ENCODE data around the gene GLB1L. TPM values are rescaled to one million over a fixed set of nuclear protein-coding genes. Genes with fewer than 3 reads are reported as not detected.

The GLB1L gene
- total RNA-seq, 1 donor from 2014 or later: 2.4 TPM

- no peak for ATAC-seq
These were observed 23.2 kb downstream of the GLB1L start for GRCh38 chr2:219221957-219222518.

- no peak for ATAC-seq
These were observed 24.4 kb downstream of the GLB1L start for GRCh38 chr2:219220652-219221402.

- no peak for ATAC-seq
These were observed 25.3 kb downstream of the GLB1L start for GRCh38 chr2:219219784-219220532.

- ATAC-seq: peak; percentile 83
These were observed 26.2 kb downstream of the GLB1L start, which contains the start of gene ABCB6 for GRCh38 chr2:219218732-219219701. Gene ABCB6 (minus strand): TSS chr2:219218958. CDS start chr2:219218673, 285 bp downstream.

GRCh38 chr2:219218217-219218731 is 27.0 kb downstream of the GLB1L start:
- ATAC-seq: peak; percentile 61

- no peak for ATAC-seq
These were observed 28.7 kb downstream of the GLB1L start for GRCh38 chr2:219216535-219216915.

GRCh38 chr2:219215871-219216534 is 29.2 kb downstream of the GLB1L start:
- ATAC-seq: no peak

GRCh38 chr2:219214786-219215185 is 30.5 kb downstream of the GLB1L start:
- ATAC-seq: no peak

- no peak for ATAC-seq
These were observed 31.1 kb downstream of the GLB1L start for GRCh38 chr2:219214141-219214540.

- ATAC-seq: no peak
These were observed 31.7 kb downstream of the GLB1L start for GRCh38 chr2:219213486-219214071.

- ATAC-seq: no peak
These were observed 32.2 kb downstream of the GLB1L start for GRCh38 chr2:219213026-219213415.

GRCh38 chr2:219210886-219211362 is 34.3 kb downstream of the GLB1L start:
- no peak for ATAC-seq

- ATAC-seq: no peak
These were observed 34.9 kb downstream of the GLB1L start for GRCh38 chr2:219210196-219210885.

- no peak for ATAC-seq
These were observed 35.7 kb downstream of the GLB1L start for GRCh38 chr2:219209236-219210195.

- peak; percentile 35 for ATAC-seq
These were observed 37.1 kb downstream of the GLB1L start for GRCh38 chr2:219207884-219208740.

GRCh38 chr2:219207134-219207883 is 37.9 kb downstream of the GLB1L start:
- ATAC-seq: peak; percentile 2

Measured in esophagus mucosa (tissue), 1 donor.